Hepatocyte (in vitro differentiated cells): ENCODE measurements around the gene ST6GAL2. TPM values are rescaled to one million over a fixed set of nuclear protein-coding genes. Genes with fewer than 3 reads are reported as not detected.

ENCODE experiments used
- DNase-seq: peaks from one replicate; pipeline ENCODE4 v3.0.0-alpha.2; 2016; ENCODE audit warnings: low spot score
- H2AFZ ChIP-seq: fragments of 200-600 bp; sonication (generic); 2 replicates; pipeline ENCODE4 v1.6.0; 2016; ENCODE audit warnings: antibody characterized with exemption, mild to moderate bottlenecking
- H3K27ac ChIP-seq: fragments of 200-600 bp; sonication (generic); 2 replicates; pipeline ENCODE4 v1.5.1; 2016; ENCODE audit warnings: mild to moderate bottlenecking
- H3K27me3 ChIP-seq: fragments of 200-600 bp; sonication (generic); 2 replicates; pipeline ENCODE4 v1.6.1; 2016
- H3K36me3 ChIP-seq: fragments of 200-600 bp; sonication (generic); replicated peaks from 2 replicates; pipeline ENCODE4 v1.5.1; 2016; ENCODE audit warnings: low read depth; ENCODE audit not compliant: insufficient read depth
- H3K4me1 ChIP-seq: fragments of 200-600 bp; sonication (generic); 2 replicates; pipeline ENCODE4 v1.5.1; 2016; ENCODE audit warnings: mild to moderate bottlenecking, moderate library complexity; ENCODE audit not compliant: insufficient read depth
- H3K4me2 ChIP-seq: fragments of 200-600 bp; sonication (generic); 2 replicates; pipeline ENCODE4 v1.6.0; 2016
- H3K4me3 ChIP-seq: fragments of 200-600 bp; sonication (generic); 2 replicates; pipeline ENCODE4 v1.5.1; 2016; ENCODE audit warnings: mild to moderate bottlenecking
- H3K79me2 ChIP-seq: fragments of 200-600 bp; sonication (generic); 2 replicates; pipeline ENCODE4 v1.6.0; 2017; ENCODE audit warnings: mild to moderate bottlenecking
- H3K9me2 ChIP-seq: fragments of 200-600 bp; sonication (generic); replicated peaks from 2 replicates; pipeline ENCODE4 v1.6.0; 2017; ENCODE audit warnings: mild to moderate bottlenecking; ENCODE audit not compliant: insufficient read depth
- H3K9me3 ChIP-seq: fragments of 200-600 bp; sonication (generic); 2 replicates; pipeline ENCODE4 v1.5.1; 2016; ENCODE audit warnings: low read depth, mild to moderate bottlenecking
- H4K20me1 ChIP-seq: fragments of 200-600 bp; sonication (generic); 2 replicates; pipeline ENCODE4 v1.6.0; 2016; ENCODE audit warnings: mild to moderate bottlenecking; ENCODE audit not compliant: insufficient read depth, poor library complexity, severe bottlenecking
- EZH2 ChIP-seq: fragments of 200-600 bp; sonication (generic); IDR thresholded peaks from 2 replicates; pipeline ENCODE4 v1.6.1; 2016; ENCODE audit warnings: antibody characterized with exemption, mild to moderate bottlenecking, borderline replicate concordance
- EZH2phosphoT487 ChIP-seq: fragments of 200-600 bp; sonication (generic); IDR thresholded peaks from one replicate; pipeline ENCODE4 v1.6.1; 2018; ENCODE audit warnings: antibody characterized with exemption, mild to moderate bottlenecking, low read depth, moderate library complexity; ENCODE audit not compliant: unreplicated experiment, severe bottlenecking
- WGBS: methylation state at CpG from one replicate; pipeline ENCODE4 v1.1.6; 2016; ENCODE audit warnings: low lambda C conversion rate; ENCODE audit errors: missing lambda C conversion rate; 5-methylcytosine and 5-hydroxymethylcytosine counted together
- polyA plus RNA-seq: library from polyadenylated mRNA; unstranded; fragments of >200 nt; fragmentation: Nextera tagmentation; extraction: Ambion mirVana; gene quantifications from 2 replicates; pipeline ENCODE4 v1.2.1, GENCODE V29; 2016
- total RNA-seq: library from RNA; depleted of rRNA; stranded (reverse); fragments of >200 nt; gene quantifications from 2 replicates; pipeline ENCODE4 v1.2.3, GENCODE V29; 2014
- TF ChIP-seq, protein P1 (sequence below): fragments of 200-600 bp; sonication (generic); IDR thresholded peaks from 2 replicates; pipeline ENCODE4 v1.5.1; 2016; ENCODE audit warnings: antibody characterized with exemption, mild to moderate bottlenecking; ENCODE audit not compliant: poor library complexity

The ST6GAL2 gene
- total and polyA plus RNA-seq, 2 experiments from 2014 or later: 3.2 to 14.4 TPM

GRCh38 chr2:106886916-106887758 lies 1.2 kb upstream of the ST6GAL2 start:
- DNase-seq: peak; percentile 60
- WGBS: 1% methylated on average over 69 of the region's 71 CpGs
- Histone ChIP-seq H3K27ac (peak overlapping the region; percentile 63), H3K4me1 (peaks cover 5% of the 10 kb centered on the region), H2AFZ (peak overlapping the region; percentile 78), H3K4me2 (peak overlapping the region; percentile 95), H3K27me3 (peaks cover 61% of the 10 kb centered on the region), H3K4me3 (peak overlapping the region; percentile 83), H3K9me2 (no peaks in the 10 kb centered on the region), H3K36me3 (no peaks in the 10 kb centered on the region), H3K79me2 (no peaks in the 10 kb centered on the region), H3K9me3 (no peaks in the 10 kb centered on the region), H4K20me1 (no peaks in the 10 kb centered on the region)
- TF ChIP-seq EZH2: peak; percentile 17
- TF ChIP-seq EZH2phosphoT487: no peak

GRCh38 chr2:106885329-106885728 lies 638 bp downstream of the ST6GAL2 start:
- Histone ChIP-seq H3K9me2 (no peaks in the 10 kb centered on the region), H3K27me3 (peaks cover 58% of the 10 kb centered on the region), H2AFZ (peak overlapping the region; percentile 78), H3K9me3 (no peaks in the 10 kb centered on the region), H3K4me3 (peak overlapping the region; percentile 83), H3K4me2 (peak overlapping the region; percentile 95), H3K4me1 (peaks cover 5% of the 10 kb centered on the region), H3K27ac (peak overlapping the region; percentile 63), H3K79me2 (no peaks in the 10 kb centered on the region), H4K20me1 (no peaks in the 10 kb centered on the region), H3K36me3 (no peaks in the 10 kb centered on the region)
- TF ChIP-seq EZH2 (no peak), EZH2phosphoT487 (no peak)
- TF ChIP-seq, protein P1, sequence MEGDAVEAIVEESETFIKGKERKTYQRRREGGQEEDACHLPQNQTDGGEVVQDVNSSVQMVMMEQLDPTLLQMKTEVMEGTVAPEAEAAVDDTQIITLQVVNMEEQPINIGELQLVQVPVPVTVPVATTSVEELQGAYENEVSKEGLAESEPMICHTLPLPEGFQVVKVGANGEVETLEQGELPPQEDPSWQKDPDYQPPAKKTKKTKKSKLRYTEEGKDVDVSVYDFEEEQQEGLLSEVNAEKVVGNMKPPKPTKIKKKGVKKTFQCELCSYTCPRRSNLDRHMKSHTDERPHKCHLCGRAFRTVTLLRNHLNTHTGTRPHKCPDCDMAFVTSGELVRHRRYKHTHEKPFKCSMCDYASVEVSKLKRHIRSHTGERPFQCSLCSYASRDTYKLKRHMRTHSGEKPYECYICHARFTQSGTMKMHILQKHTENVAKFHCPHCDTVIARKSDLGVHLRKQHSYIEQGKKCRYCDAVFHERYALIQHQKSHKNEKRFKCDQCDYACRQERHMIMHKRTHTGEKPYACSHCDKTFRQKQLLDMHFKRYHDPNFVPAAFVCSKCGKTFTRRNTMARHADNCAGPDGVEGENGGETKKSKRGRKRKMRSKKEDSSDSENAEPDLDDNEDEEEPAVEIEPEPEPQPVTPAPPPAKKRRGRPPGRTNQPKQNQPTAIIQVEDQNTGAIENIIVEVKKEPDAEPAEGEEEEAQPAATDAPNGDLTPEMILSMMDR: no peak
- 2% methylated on average over 10 of the region's 10 CpGs for WGBS
- no peak for DNase-seq

DNA sequence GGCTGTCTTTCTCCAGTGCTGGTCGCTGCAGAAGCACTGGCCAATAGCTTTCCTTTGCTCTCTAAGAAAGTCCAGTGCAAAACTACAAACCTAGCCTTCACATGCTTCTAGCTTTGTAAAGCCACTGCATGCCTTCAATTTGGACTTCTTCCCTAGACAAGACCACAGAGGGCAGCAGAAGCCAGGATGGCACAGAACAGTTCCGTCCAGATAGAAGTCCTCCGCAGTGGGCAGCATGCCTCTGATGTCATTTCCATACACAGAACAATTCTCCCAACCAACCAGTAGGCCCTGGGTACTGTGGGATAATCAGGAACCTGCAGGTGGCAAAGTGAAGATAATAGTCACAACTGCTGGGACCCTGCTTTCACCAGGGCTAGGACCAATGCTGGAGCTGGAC lies 3.3 kb downstream of the ST6GAL2 start:
- Histone ChIP-seq H2AFZ (no peak overlapping the region), H3K79me2 (no peaks in the 10 kb centered on the region), H4K20me1 (no peaks in the 10 kb centered on the region), H3K36me3 (no peaks in the 10 kb centered on the region), H3K27me3 (peaks cover 41% of the 10 kb centered on the region), H3K4me1 (peaks cover 2% of the 10 kb centered on the region), H3K9me3 (no peaks in the 10 kb centered on the region), H3K9me2 (no peaks in the 10 kb centered on the region), H3K4me3 (no peak overlapping the region), H3K27ac (no peak overlapping the region), H3K4me2 (no peak overlapping the region)
- 84% methylated on average over 3 of the region's 3 CpGs for WGBS
- no peak for TF ChIP-seq EZH2
- TF ChIP-seq, protein P1: peak; percentile 14
- no peak for TF ChIP-seq EZH2phosphoT487
- DNase-seq: peak; percentile 12

DNA sequence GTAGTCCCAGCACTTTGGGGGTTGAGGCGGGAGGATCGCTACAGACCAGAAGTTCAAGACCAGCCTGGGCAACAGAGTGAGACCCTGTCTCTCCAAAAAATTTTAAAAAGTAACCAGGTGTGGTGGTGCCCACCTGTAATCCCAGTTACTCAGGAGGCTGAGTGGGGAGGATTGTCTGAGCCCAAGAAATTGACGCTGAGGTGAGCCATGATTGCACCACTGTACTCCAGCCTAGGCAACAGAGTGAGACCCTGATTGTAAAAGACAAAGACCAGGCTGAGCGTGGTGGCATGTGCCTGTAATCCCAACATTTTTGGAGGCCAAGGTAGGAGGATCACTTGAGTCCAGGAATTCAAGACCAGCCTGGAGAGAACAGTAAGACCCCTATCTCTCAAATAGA lies 7.8 kb downstream of the ST6GAL2 start:
- Histone ChIP-seq H3K4me2 (no peak overlapping the region), H3K79me2 (no peaks in the 10 kb centered on the region), H3K9me2 (no peaks in the 10 kb centered on the region), H3K36me3 (no peaks in the 10 kb centered on the region), H3K9me3 (no peaks in the 10 kb centered on the region), H3K4me3 (no peak overlapping the region), H3K27ac (no peak overlapping the region), H3K27me3 (peaks cover 4% of the 10 kb centered on the region), H4K20me1 (no peaks in the 10 kb centered on the region), H2AFZ (no peak overlapping the region), H3K4me1 (no peaks in the 10 kb centered on the region)
- DNase-seq: no peak
- TF ChIP-seq EZH2phosphoT487: no peak
- TF ChIP-seq EZH2: no peak
- TF ChIP-seq, protein P1: no peak
- WGBS: 96% methylated on average over 4 of the region's 4 CpGs
